OCI-LY3 (cell line): ENCODE data around the gene ACAD11.

Experiments
- EZH2phosphoT487 ChIP-seq: fragments of 200-600 bp; shearing (Covaris generic); IDR thresholded peaks from 2 replicates; pipeline ENCODE4 v1.6.1; 2018; ENCODE audit warnings: antibody characterized with exemption, mixed run types, low read depth
- TF ChIP-seq, protein P1 (sequence below): fragments of 200-600, 300-600 bp; sonication (generic); IDR thresholded peaks from 2 replicates; pipeline ENCODE4 v1.5.1; 2014; ENCODE audit warnings: antibody characterized with exemption, low read length, low read depth

GRCh38 chr3:132542577-132542976 is 117.0 kb downstream of the ACAD11 start:
- TF ChIP-seq, protein P1, sequence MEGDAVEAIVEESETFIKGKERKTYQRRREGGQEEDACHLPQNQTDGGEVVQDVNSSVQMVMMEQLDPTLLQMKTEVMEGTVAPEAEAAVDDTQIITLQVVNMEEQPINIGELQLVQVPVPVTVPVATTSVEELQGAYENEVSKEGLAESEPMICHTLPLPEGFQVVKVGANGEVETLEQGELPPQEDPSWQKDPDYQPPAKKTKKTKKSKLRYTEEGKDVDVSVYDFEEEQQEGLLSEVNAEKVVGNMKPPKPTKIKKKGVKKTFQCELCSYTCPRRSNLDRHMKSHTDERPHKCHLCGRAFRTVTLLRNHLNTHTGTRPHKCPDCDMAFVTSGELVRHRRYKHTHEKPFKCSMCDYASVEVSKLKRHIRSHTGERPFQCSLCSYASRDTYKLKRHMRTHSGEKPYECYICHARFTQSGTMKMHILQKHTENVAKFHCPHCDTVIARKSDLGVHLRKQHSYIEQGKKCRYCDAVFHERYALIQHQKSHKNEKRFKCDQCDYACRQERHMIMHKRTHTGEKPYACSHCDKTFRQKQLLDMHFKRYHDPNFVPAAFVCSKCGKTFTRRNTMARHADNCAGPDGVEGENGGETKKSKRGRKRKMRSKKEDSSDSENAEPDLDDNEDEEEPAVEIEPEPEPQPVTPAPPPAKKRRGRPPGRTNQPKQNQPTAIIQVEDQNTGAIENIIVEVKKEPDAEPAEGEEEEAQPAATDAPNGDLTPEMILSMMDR: no peak
- no peak for TF ChIP-seq EZH2phosphoT487
